BE2C (cell line): ENCODE measurements around the gene SIRT5.

Experiments
- DNase-seq: peaks from one replicate; pipeline ENCODE4 v3.0.0-alpha.2; 2020
- H3K27me3 ChIP-seq: fragments of 250-450 bp; sonication (Bioruptor Pico); 2 replicates; pipeline ENCODE4 v1.5.1; 2020; ENCODE audit warnings: mild to moderate bottlenecking
- H3K36me3 ChIP-seq: fragments of 250-450 bp; sonication (Bioruptor Pico); 2 replicates; pipeline ENCODE4 v1.5.1; 2020; ENCODE audit warnings: mild to moderate bottlenecking
- H3K4me1 ChIP-seq: fragments of 250-450 bp; sonication (Bioruptor Pico); 2 replicates; pipeline ENCODE4 v1.5.1; 2020
- H3K4me3 ChIP-seq: 2 replicates; pipeline ENCODE4 v1.5.1; 2011; ENCODE audit warnings: low read depth, low read length
- H3K9me3 ChIP-seq: fragments of 250-450 bp; sonication (Bioruptor Pico); 2 replicates; pipeline ENCODE4 v1.5.1; 2020
- CTCF ChIP-seq: IDR thresholded peaks from 2 replicates; pipeline ENCODE4 v1.5.1; 2012; ENCODE audit warnings: mild to moderate bottlenecking, low read depth, low read length

Gene SIRT5

GRCh38 chr6:13565921-13566320, 8.5 kb upstream of the SIRT5 start:
- H3K27me3 ChIP-seq = no peaks in the 10 kb centered on the region
- no peaks in the 10 kb centered on the region for H3K9me3 ChIP-seq
- TF ChIP-seq CTCF = no peak
- no peaks in the 10 kb centered on the region for H3K36me3 ChIP-seq
- no peak for DNase-seq
- no peaks in the 10 kb centered on the region for H3K4me1 ChIP-seq
- H3K4me3 ChIP-seq = no peak overlapping the region

- Histone ChIP-seq H3K4me1 (no peaks in the 10 kb centered on the region), H3K36me3 (no peaks in the 10 kb centered on the region), H3K4me3 (no peak overlapping the region), H3K27me3 (no peaks in the 10 kb centered on the region), H3K9me3 (no peaks in the 10 kb centered on the region)
- no peak for DNase-seq
- TF ChIP-seq CTCF = no peak
Measured at GRCh38 chr6:13566500-13566899, 7.9 kb upstream of the SIRT5 start.

- Histone ChIP-seq H3K4me3 (no peak overlapping the region), H3K36me3 (no peaks in the 10 kb centered on the region), H3K4me1 (no peaks in the 10 kb centered on the region), H3K27me3 (no peaks in the 10 kb centered on the region), H3K9me3 (no peaks in the 10 kb centered on the region)
- no peak for TF ChIP-seq CTCF
- DNase-seq = no peak
Measured at GRCh38 chr6:13568970-13569369, 5.4 kb upstream of the SIRT5 start.

GRCh38 chr6:13572240-13572639, 2.2 kb upstream of the SIRT5 start:
- no peak overlapping the region for H3K4me3 ChIP-seq
- no peak for TF ChIP-seq CTCF
- H3K27me3 ChIP-seq = no peaks in the 10 kb centered on the region
- no peaks in the 10 kb centered on the region for H3K4me1 ChIP-seq
- H3K36me3 ChIP-seq = no peaks in the 10 kb centered on the region
- H3K9me3 ChIP-seq = no peaks in the 10 kb centered on the region
- DNase-seq = no peak

GRCh38 chr6:13572951-13573654, 1.3 kb upstream of the SIRT5 start:
- Histone ChIP-seq H3K36me3 (no peaks in the 10 kb centered on the region), H3K4me1 (no peaks in the 10 kb centered on the region), H3K4me3 (peak overlapping the region; percentile 87), H3K27me3 (no peaks in the 10 kb centered on the region), H3K9me3 (no peaks in the 10 kb centered on the region)
- DNase-seq = no peak
- TF ChIP-seq CTCF = no peak

- TF ChIP-seq CTCF = no peak
- H3K4me3 ChIP-seq = peak overlapping the region; percentile 87
- no peak for DNase-seq
- no peaks in the 10 kb centered on the region for H3K9me3 ChIP-seq
- H3K4me1 ChIP-seq = no peaks in the 10 kb centered on the region
- no peaks in the 10 kb centered on the region for H3K27me3 ChIP-seq
- H3K36me3 ChIP-seq = no peaks in the 10 kb centered on the region
Measured at GRCh38 chr6:13573669-13574110, 711 bp upstream of the SIRT5 start.
